WTC11 (cell line): ENCODE measurements around the gene ZDHHC23. TPM values are rescaled to one million over a fixed set of nuclear protein-coding genes. Genes with fewer than 3 reads are reported as not detected.

Source experiments
- ATAC-seq: fragments of 200-7000 bp; cut with Tn5 transposase; 2 replicates; pipeline ENCODE4 v1.10.0; 2021; ENCODE audit warnings: mild to moderate bottlenecking, moderate library complexity
- CTCF ChIA-PET: fragments of 300-600 bp; sonication (Branson Sonifier 250); formaldehyde crosslinking; loops from one replicate; lab custom pipeline; 2021; ENCODE audit warnings: antibody characterized with exemption; lab: Charles Lee
- POLR2A ChIA-PET: fragments of 350-600 bp; sonication (Branson Sonifier 250); formaldehyde crosslinking; loops from one replicate; lab custom pipeline; 2021; ENCODE audit warnings: antibody characterized with exemption; lab: Charles Lee
- DNase-seq: peaks from one replicate; pipeline ENCODE4 v3.0.0; 2021; ENCODE audit warnings: low spot score
- H3K27ac Mint-ChIP-seq: 2 replicates; pipeline ENCODE4 v1.8.0; 2021; ENCODE audit warnings: mixed read lengths
- H3K27me3 Mint-ChIP-seq: 2 replicates; pipeline ENCODE4 v1.8.0; 2021; ENCODE audit warnings: low read depth, mild to moderate bottlenecking, moderate library complexity, mixed read lengths
- H3K36me3 Mint-ChIP-seq: 2 replicates; pipeline ENCODE4 v1.8.0; 2021; ENCODE audit warnings: mixed read lengths
- H3K4me1 Mint-ChIP-seq: 2 replicates; pipeline ENCODE4 v1.8.0; 2022; ENCODE audit warnings: mixed read lengths
- H3K4me3 Mint-ChIP-seq: 2 replicates; pipeline ENCODE4 v1.8.0; 2021; ENCODE audit warnings: mild to moderate bottlenecking, moderate library complexity, mixed read lengths
- H3K9me3 Mint-ChIP-seq: 2 replicates; pipeline ENCODE4 v1.8.0; 2021; ENCODE audit warnings: mixed read lengths
- AFF4 ChIP-seq: sonication (generic); formaldehyde crosslinking; IDR thresholded peaks from 2 replicates; pipeline ENCODE4 v1.8.1; 2023; ENCODE audit warnings: mild to moderate bottlenecking, missing genetic modification reagents, borderline replicate concordance
- ARID4B ChIP-seq: sonication (generic); formaldehyde crosslinking; IDR thresholded peaks from 2 replicates; pipeline ENCODE4 v1.8.0; 2023; ENCODE audit warnings: missing genetic modification reagents, mild to moderate bottlenecking, borderline replicate concordance
- ATF2 ChIP-seq: sonication (generic); formaldehyde crosslinking; IDR thresholded peaks from 2 replicates; pipeline ENCODE4 v1.8.1; 2022; ENCODE audit warnings: low read depth, missing genetic modification reagents, borderline replicate concordance
- ATF3 ChIP-seq: sonication (generic); formaldehyde crosslinking; conservative IDR thresholded peaks from 2 replicates; pipeline ENCODE4 v1.8.1; 2022; ENCODE audit warnings: mild to moderate bottlenecking, missing genetic modification reagents
- E2F5 ChIP-seq: sonication (generic); formaldehyde crosslinking; IDR thresholded peaks from 2 replicates; pipeline ENCODE4 v1.8.1; 2022; ENCODE audit warnings: mild to moderate bottlenecking, moderate library complexity, missing genetic modification reagents
- EMX1 ChIP-seq: fragments of 250-450 bp; sonication (Bioruptor Pico); IDR thresholded peaks from 2 replicates; pipeline ENCODE4 v1.8.0; 2021; ENCODE audit warnings: mild to moderate bottlenecking
- FOXJ3 ChIP-seq: sonication (generic); formaldehyde crosslinking; IDR thresholded peaks from 2 replicates; pipeline ENCODE4 v1.9.0; 2021; ENCODE audit warnings: missing genetic modification reagents, mild to moderate bottlenecking, borderline replicate concordance
- HMGA2 ChIP-seq: fragments of 250-450 bp; sonication (Bioruptor Pico); IDR thresholded peaks from 2 replicates; pipeline ENCODE4 v1.4.0; 2021; ENCODE audit warnings: mild to moderate bottlenecking, moderate library complexity
- KAT7 ChIP-seq: sonication (generic); formaldehyde crosslinking; IDR thresholded peaks from 2 replicates; pipeline ENCODE4 v1.8.1; 2023; ENCODE audit warnings: missing genetic modification reagents, mild to moderate bottlenecking, borderline replicate concordance
- NR1H2 ChIP-seq: sonication (generic); formaldehyde crosslinking; IDR thresholded peaks from 2 replicates; pipeline ENCODE4 v1.9.0; 2021; ENCODE audit warnings: mild to moderate bottlenecking, moderate library complexity, missing genetic modification reagents
- PRDM15 ChIP-seq: sonication (generic); formaldehyde crosslinking; IDR thresholded peaks from 2 replicates; pipeline ENCODE4 v1.8.0; 2022; ENCODE audit warnings: missing genetic modification reagents
- PREB ChIP-seq: sonication (generic); formaldehyde crosslinking; IDR thresholded peaks from 2 replicates; pipeline ENCODE4 v1.8.1; 2022; ENCODE audit warnings: mild to moderate bottlenecking, missing genetic modification reagents, moderate library complexity, borderline replicate concordance
- RELA ChIP-seq: sonication (generic); formaldehyde crosslinking; IDR thresholded peaks from 2 replicates; pipeline ENCODE4 v1.8.1; 2022; ENCODE audit warnings: missing genetic modification reagents, mild to moderate bottlenecking, borderline replicate concordance
- RORB ChIP-seq: fragments of 250-450 bp; sonication (Bioruptor Pico); IDR thresholded peaks from 2 replicates; pipeline ENCODE4 v1.9.0; 2021; ENCODE audit warnings: mild to moderate bottlenecking
- SMAD3 ChIP-seq: sonication (generic); formaldehyde crosslinking; IDR thresholded peaks from 2 replicates; pipeline ENCODE4 v1.8.0; 2022; ENCODE audit warnings: missing genetic modification reagents, mild to moderate bottlenecking, borderline replicate concordance
- TCF7 ChIP-seq: sonication (generic); formaldehyde crosslinking; IDR thresholded peaks from 2 replicates; pipeline ENCODE4 v1.8.0; 2022; ENCODE audit warnings: mild to moderate bottlenecking, low read depth, missing genetic modification reagents, moderate library complexity
- TEAD4 ChIP-seq: sonication (generic); formaldehyde crosslinking; IDR thresholded peaks from 2 replicates; pipeline ENCODE4 v1.8.0; 2022; ENCODE audit warnings: mild to moderate bottlenecking, missing genetic modification reagents
- ZNF138 ChIP-seq: sonication (generic); formaldehyde crosslinking; conservative IDR thresholded peaks from 2 replicates; pipeline ENCODE4 v1.8.1; 2022; ENCODE audit warnings: mild to moderate bottlenecking, moderate library complexity, missing genetic modification reagents
- ZNF671 ChIP-seq: fragments of 250-450 bp; sonication (Bioruptor Pico); IDR thresholded peaks from 2 replicates; pipeline ENCODE4 v1.8.0; 2021; ENCODE audit warnings: mild to moderate bottlenecking
- total RNA-seq: library from RNA; stranded (reverse); gene quantifications from 3 replicates; pipeline ENCODE4 v1.2.3, GENCODE V29; 2021

Gene ZDHHC23
- total RNA-seq, 1 experiment from 2014 or later: 19.2 TPM

- no peaks in the 10 kb centered on the region for H3K9me3 Mint-ChIP-seq
- peaks cover 38% of the 10 kb centered on the region for H3K36me3 Mint-ChIP-seq
- H3K4me1 Mint-ChIP-seq: peaks cover 5% of the 10 kb centered on the region; the same call in 1 of the 2 replicates
- DNase-seq: no peak
- ChIA-PET POLR2A (no interaction called here), CTCF (interaction anchor here (1.9 kb wide), 1 partner anchor 129 kb away, joined by 4 read pairs; no protein-coding TSS in a partner anchor)
- ATAC-seq: no peak
- no peak overlapping the region for H3K27ac Mint-ChIP-seq
- TF ChIP-seq NR1H2 (CRISPR knock-in tag): no peak
- TF ChIP-seq HMGA2 (CRISPR knock-in tag): no peak
- no peak for TF ChIP-seq PRDM15
- TF ChIP-seq ZNF138 (CRISPR knock-in tag): no peak
- no peak for TF ChIP-seq TCF7
- TF ChIP-seq E2F5: no peak
- no peak for TF ChIP-seq ARID4B
- no peak for TF ChIP-seq RELA (CRISPR knock-in tag)
- TF ChIP-seq PREB (CRISPR knock-in tag): no peak
- TF ChIP-seq ATF3: no peak
- TF ChIP-seq ZNF671 (CRISPR knock-in tag): no peak
- no peak for TF ChIP-seq ATF2 (CRISPR knock-in tag)
- no peak for TF ChIP-seq RORB (CRISPR knock-in tag)
- TF ChIP-seq TEAD4 (CRISPR knock-in tag): no peak
- TF ChIP-seq EMX1 (CRISPR knock-in tag): no peak
- no peak for TF ChIP-seq FOXJ3 (CRISPR knock-in tag)
- TF ChIP-seq SMAD3: no peak
- no peak for TF ChIP-seq KAT7 (CRISPR knock-in tag)
- no peak for TF ChIP-seq AFF4 (CRISPR knock-in tag)
- no peak overlapping the region for H3K4me3 Mint-ChIP-seq
- H3K27me3 Mint-ChIP-seq: no peaks in the 10 kb centered on the region
Observed at GRCh38 chr3:113954091-113954685, 6.4 kb downstream of the ZDHHC23 start.
